ENCODE data around the gene DEFB131A. TPM values are rescaled to one million over a fixed set of nuclear protein-coding genes. Genes with fewer than 3 reads are reported as not detected.
"Not testable (repeated sequence)": the region's sequence is repeated elsewhere in the genome, so short reads cannot be mapped to it uniquely, and the experiment has no call there.

Gene DEFB131A
- total RNA-seq, 2 donors from 2014 or later = not detected

DNA sequence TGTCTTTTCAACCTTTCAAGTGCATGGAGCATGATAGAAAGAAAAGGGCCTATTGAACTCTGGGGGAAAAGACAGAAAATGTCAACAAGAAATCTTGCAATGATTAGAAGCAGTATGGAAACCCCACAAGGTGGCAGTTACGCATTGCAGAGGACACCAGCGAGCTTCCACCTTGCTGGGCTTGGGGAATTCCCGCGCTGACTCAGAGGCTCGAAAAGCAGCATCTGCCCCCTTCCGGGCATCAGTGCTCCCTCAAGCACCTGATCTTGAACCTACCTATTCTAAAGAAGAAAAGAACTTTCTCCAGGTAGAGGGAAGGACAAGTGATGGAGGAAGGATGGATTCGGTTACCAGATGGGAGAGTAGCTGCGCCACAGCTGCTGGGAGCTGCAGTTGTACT lies 35.3 kb downstream of the DEFB131A start:
- not testable (repeated sequence) for ATAC-seq (replicated peaks in 1 of 2); H3K36me3 Mint-ChIP-seq (ENCODE audit: insufficient read depth in 2 of 2); H3K27me3 Mint-ChIP-seq (ENCODE audit: low read depth); H3K27ac Mint-ChIP-seq; H3K4me1 Mint-ChIP-seq (ENCODE audit: low read depth); H3K4me3 Mint-ChIP-seq; H3K9me3 Mint-ChIP-seq
- DNase-seq = peak in 1 of 2 donors; percentile 27

DNA sequence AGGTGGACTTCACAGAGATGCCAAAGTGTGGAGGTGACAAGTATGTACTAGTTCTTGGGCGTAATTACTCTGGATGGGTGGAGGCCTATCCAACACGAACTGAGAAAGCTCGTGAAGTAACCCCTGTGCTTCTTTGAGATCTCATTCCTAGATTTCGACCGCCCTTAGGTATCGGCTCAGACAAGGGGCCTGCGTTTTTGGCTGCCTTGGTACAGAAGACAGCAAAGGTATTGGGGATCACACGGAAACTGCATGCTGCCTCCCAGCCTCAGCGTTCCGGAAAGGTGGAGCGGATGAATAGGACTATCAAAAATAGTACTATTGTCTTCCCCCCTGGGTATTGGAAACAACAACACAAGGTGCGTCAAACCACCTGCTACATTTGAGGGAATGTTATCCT lies 35.9 kb downstream of the DEFB131A start:
- not testable (repeated sequence) for H3K4me3 Mint-ChIP-seq; H3K27me3 Mint-ChIP-seq (ENCODE audit: low read depth); ATAC-seq (replicated peaks in 1 of 2); H3K36me3 Mint-ChIP-seq (ENCODE audit: insufficient read depth in 2 of 2); DNase-seq; H3K9me3 Mint-ChIP-seq; H3K27ac Mint-ChIP-seq; H3K4me1 Mint-ChIP-seq (ENCODE audit: low read depth)

DNA sequence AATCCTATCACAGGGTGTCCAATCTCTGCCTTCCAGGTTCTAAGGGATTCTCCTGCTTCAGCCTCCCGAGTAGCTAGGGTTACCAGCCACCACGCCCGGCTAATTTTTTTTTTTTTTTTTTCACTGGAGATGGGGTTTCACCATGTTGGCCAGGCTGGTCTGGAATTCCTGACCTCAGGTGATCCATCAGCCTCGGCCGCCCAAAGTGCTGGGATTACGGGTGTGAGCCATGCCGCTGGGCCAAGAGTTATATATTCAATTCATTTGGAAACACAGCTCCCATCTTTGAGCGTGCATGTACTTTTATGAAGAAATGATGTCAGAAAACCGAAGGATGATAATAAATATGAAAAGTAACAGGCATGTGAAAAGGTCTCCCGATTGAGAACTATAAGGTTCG lies 38.7 kb downstream of the DEFB131A start:
- not testable (repeated sequence) for ATAC-seq (replicated peaks in 1 of 2); H3K36me3 Mint-ChIP-seq (ENCODE audit: insufficient read depth in 2 of 2); H3K9me3 Mint-ChIP-seq; H3K27me3 Mint-ChIP-seq (ENCODE audit: low read depth); DNase-seq; H3K4me3 Mint-ChIP-seq; H3K4me1 Mint-ChIP-seq (ENCODE audit: low read depth); H3K27ac Mint-ChIP-seq

DNA sequence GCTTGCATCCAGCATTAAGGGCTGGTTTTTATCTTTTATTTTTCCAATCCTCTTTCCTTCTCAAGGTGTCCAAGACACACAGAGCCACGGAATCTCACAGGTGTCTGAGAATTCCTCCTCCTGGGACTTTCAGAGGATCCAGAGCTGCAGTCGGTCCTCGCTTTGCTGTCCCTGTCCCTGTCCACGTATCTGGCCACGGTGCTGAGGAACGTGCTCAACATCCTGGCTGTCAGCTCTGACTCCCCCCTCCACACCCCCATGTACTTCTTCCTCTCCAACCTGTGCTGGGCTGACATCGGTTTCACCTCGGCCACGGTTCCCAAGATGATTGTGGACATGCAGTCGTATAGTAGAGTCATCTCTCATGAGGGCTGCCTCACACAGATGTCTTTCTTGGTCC lies 39.5 kb downstream of the DEFB131A start:
- not testable (repeated sequence) for H3K36me3 Mint-ChIP-seq (ENCODE audit: insufficient read depth in 2 of 2); H3K9me3 Mint-ChIP-seq; ATAC-seq (replicated peaks in 1 of 2); DNase-seq; H3K4me1 Mint-ChIP-seq (ENCODE audit: low read depth); H3K27ac Mint-ChIP-seq; H3K27me3 Mint-ChIP-seq (ENCODE audit: low read depth); H3K4me3 Mint-ChIP-seq

DNA sequence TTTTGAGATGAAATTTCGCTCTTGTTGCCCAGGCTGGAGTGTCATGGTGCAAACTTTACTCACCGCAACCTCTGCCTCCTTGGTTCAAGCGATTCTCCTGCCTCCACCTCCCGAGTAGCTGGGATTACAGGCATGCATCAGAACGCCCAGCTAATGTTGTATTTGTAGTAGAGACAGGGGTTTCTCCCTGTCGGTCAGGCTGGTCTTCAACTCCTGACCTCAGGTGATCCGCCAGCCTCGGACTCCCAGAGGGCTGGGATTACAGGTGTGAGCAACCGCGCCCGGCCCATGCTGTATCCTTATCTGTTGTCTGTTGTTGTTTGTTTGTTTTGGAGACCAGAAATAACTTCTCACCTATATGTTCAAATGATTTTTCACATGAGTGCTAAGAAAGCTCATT lies 42.7 kb downstream of the DEFB131A start:
- not testable (repeated sequence) for ATAC-seq (replicated peaks in 1 of 2); H3K9me3 Mint-ChIP-seq; H3K4me1 Mint-ChIP-seq (ENCODE audit: low read depth); DNase-seq; H3K4me3 Mint-ChIP-seq; H3K36me3 Mint-ChIP-seq (ENCODE audit: insufficient read depth in 2 of 2); H3K27me3 Mint-ChIP-seq (ENCODE audit: low read depth); H3K27ac Mint-ChIP-seq

DNA sequence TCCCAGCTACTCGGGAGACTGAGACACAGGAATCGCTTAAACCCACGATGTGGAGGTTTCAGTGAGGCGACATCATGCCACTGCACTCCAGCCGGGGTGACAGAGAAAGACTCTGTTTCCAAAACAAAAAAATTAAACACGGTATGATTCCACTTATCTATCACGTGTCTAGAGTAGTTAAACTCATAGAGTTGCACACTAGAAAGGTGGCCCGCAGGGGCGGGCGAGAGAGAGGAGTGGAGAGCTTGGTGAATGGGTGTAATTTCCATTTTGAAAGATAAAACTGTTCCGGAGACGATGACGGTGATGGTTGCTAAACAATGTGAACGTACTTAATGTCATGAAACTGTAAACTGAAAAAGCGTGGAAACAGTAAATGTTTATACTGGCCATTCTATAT lies 44.6 kb downstream of the DEFB131A start:
- H3K4me1 Mint-ChIP-seq (ENCODE audit: low read depth); ATAC-seq (replicated peaks in 1 of 2); DNase-seq; H3K4me3 Mint-ChIP-seq; H3K36me3 Mint-ChIP-seq (ENCODE audit: insufficient read depth in 2 of 2); H3K9me3 Mint-ChIP-seq; H3K27ac Mint-ChIP-seq; H3K27me3 Mint-ChIP-seq (ENCODE audit: low read depth): not testable (repeated sequence)

DNA sequence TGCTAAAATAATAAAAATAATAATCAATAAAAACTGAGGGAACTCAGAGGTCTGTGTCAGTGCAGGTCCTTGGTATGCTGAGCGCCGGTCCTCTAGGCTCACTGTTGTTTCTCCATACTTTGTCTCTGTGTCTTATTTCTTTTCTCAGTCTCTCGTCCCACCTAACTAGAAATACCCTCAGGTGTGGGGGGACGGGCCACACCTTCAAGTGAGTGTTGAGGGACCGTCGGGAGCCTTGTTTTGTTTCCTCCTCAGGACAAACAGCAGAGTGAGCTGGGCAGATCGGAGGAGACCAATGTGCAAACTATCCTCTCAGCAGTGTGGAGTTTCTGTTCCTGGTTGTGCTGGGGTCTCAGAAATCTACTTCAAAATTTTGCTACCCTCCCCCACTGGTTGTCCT lies 46.3 kb downstream of the DEFB131A start:
- H3K9me3 Mint-ChIP-seq; H3K27ac Mint-ChIP-seq; H3K36me3 Mint-ChIP-seq (ENCODE audit: insufficient read depth in 2 of 2); H3K4me3 Mint-ChIP-seq; H3K27me3 Mint-ChIP-seq (ENCODE audit: low read depth); H3K4me1 Mint-ChIP-seq (ENCODE audit: low read depth); DNase-seq; ATAC-seq (replicated peaks in 1 of 2): not testable (repeated sequence)

DNA sequence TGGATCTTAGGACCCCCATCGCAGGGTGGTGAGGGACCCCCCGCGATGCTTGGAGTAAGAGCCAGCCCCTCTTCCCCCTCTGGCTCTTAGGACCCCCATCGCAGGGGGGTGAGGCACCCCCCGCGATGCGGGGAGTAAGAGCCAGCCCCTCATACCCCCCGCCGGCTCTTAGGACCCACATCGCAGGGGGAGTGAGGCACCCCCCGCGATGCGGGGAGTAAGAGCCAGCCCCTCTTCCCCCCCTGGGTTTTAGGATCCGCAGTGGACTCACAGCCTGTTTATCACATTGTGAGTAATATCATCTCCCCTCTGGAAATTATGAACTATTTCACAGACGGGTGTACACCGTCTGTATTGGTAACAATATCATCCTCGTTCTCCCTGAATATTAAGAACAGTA lies 46.8 kb downstream of the DEFB131A start:
- ATAC-seq (replicated peaks in 1 of 2); H3K27ac Mint-ChIP-seq: not testable (repeated sequence)

DNA sequence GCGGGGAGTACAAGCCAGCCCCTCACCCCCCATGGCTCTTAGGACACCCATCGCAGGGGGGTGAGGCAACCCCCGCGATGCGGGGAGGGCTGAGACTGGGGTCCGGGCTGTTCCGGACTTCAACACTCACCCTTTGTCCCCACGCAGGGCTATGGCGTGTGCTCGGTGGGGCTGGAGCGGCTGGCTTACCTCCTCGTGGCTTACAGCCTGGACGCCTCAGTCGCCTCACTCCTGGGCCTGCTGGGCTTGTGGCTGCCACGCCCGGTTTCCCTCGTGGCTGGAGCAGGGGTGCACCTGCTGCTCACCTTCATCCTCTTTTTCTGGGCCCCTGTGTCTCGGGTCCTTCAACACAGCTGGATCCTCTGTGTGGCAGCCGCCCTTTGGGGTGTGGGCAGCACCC lies 49.4 kb downstream of the DEFB131A start:
- not testable (repeated sequence) for H3K9me3 Mint-ChIP-seq, H3K4me3 Mint-ChIP-seq, DNase-seq

More for the DNA sequence above, 46.8 kb downstream of the DEFB131A start:
- DNase-seq; H3K4me1 Mint-ChIP-seq (ENCODE audit: low read depth); H3K9me3 Mint-ChIP-seq; H3K36me3 Mint-ChIP-seq (ENCODE audit: insufficient read depth in 2 of 2); H3K4me3 Mint-ChIP-seq; H3K27me3 Mint-ChIP-seq (ENCODE audit: low read depth): not testable (repeated sequence)

DNA sequence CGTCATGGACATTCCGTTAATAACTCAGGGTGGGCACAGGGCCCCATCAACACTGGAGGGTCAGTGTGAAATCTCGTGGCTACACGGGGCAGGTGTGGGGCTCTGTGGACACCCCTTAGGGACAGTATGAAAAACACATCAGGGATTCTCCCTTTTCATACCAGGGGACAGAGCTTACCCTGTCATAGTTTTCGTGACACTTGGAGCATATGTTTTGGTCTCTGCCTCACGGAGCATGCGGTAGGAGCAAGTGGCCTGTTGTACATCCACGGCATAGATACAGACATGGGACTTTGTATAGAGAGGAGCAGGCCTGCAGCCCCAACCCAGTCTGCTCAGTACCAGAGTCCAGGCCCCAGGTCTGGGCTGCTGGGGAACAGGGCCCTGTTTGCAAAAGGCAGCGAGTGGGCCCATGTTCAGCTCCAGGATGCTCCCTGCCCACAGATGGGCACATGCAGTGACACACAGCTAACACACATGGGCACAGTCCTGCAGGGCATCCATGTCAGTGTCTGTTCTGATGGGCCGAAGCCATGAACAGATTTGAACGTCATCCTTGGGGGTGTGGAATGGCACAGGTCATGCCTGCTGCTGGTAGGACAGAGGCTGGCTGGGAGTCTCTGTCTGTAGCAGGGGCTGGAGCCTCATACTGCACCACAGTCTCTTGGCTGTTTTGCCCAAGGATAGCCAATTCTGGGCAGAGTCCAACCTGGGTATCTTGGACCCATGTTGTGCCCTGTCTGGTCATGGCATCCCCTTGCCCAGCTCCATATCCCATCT lies 50.2 kb downstream of the DEFB131A start:
- H3K27me3 Mint-ChIP-seq (ENCODE audit: low read depth); H3K36me3 Mint-ChIP-seq (ENCODE audit: insufficient read depth in 2 of 2); H3K4me3 Mint-ChIP-seq; H3K4me1 Mint-ChIP-seq (ENCODE audit: low read depth); H3K9me3 Mint-ChIP-seq; H3K27ac Mint-ChIP-seq; DNase-seq; ATAC-seq (replicated peaks in 1 of 2): not testable (repeated sequence)

More for the DNA sequence above, 49.4 kb downstream of the DEFB131A start:
- H3K36me3 Mint-ChIP-seq (ENCODE audit: insufficient read depth in 2 of 2); ATAC-seq (replicated peaks in 1 of 2); H3K27ac Mint-ChIP-seq; H3K4me1 Mint-ChIP-seq (ENCODE audit: low read depth); H3K27me3 Mint-ChIP-seq (ENCODE audit: low read depth): not testable (repeated sequence)

DNA sequence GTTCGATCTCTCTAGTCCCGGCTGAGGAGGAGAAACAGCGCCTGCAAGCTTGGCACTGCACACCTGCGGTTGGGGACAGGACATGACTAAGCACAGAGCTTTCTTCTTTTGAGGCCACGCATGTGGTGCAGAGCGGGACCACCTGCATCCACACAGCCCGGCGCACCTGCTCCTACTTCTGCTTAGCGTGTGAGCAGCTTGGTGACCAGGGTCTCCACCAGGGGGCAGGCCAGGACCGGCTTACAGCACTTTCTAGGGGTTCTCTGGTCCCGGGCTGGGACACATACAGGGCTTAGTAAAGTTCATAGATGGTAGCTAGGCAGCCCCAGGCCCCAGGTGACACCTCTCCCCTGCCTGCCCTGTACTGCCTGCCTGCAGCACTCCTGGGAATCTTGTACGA lies 51.2 kb downstream of the DEFB131A start:
- not testable (repeated sequence) for H3K27me3 Mint-ChIP-seq (ENCODE audit: low read depth); H3K27ac Mint-ChIP-seq; H3K36me3 Mint-ChIP-seq (ENCODE audit: insufficient read depth in 2 of 2); H3K4me1 Mint-ChIP-seq (ENCODE audit: low read depth); ATAC-seq (replicated peaks in 1 of 2); H3K9me3 Mint-ChIP-seq; H3K4me3 Mint-ChIP-seq
- DNase-seq = peak; percentile 84

DNA sequence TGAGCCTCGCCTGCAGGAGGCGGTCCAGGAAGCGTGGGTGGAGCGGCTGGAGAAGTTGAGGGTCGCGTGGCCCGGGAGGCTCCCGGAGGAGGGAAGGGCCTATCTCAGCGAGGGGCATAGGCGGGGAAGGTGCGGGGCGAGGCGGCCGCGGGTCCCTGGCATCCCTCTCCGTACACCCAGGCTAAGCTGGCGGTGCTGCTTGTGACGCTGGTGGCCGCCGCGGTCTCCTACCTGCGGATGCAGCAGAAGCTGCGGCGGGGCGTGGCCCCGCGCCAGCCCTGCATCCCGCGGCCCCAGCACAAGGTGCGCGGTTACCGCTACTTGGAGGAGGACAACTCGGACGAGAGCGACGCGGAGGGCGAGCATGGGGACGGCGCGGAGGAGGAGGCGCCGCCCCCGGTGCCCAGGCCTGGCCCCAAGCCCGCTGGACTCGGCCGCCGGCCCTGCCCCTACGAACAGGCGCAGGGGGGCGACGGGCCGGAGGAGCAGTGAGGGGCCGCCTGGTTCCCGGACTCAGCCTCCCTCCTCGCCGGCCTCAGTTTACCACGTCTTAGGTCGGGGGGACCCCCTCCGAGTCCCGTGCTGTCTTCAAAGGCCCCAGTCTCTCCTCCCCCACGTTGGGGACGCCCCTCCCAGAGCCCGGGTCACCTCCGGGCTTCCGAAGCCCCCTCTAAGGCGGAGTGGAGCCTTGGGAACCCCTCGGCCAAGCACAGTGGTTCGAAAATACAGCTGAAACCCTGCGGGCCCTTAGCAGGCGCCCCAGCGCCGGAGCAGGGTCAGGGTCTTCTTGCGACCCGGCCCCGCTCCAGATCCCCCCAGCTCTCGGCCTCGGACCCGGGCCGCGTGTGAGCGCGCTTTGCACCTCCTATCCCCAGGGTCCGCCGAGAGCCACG lies 53.6 kb downstream of the DEFB131A start:
- H3K4me3 Mint-ChIP-seq = peak overlapping the region; percentile 41 to 61
- not testable (repeated sequence) for ATAC-seq (replicated peaks in 1 of 2); H3K36me3 Mint-ChIP-seq (ENCODE audit: insufficient read depth in 2 of 2); H3K4me1 Mint-ChIP-seq (ENCODE audit: low read depth); H3K27me3 Mint-ChIP-seq (ENCODE audit: low read depth); H3K9me3 Mint-ChIP-seq; H3K27ac Mint-ChIP-seq
- peak in 1 of 2 donors; percentile 11 for DNase-seq

DNA sequence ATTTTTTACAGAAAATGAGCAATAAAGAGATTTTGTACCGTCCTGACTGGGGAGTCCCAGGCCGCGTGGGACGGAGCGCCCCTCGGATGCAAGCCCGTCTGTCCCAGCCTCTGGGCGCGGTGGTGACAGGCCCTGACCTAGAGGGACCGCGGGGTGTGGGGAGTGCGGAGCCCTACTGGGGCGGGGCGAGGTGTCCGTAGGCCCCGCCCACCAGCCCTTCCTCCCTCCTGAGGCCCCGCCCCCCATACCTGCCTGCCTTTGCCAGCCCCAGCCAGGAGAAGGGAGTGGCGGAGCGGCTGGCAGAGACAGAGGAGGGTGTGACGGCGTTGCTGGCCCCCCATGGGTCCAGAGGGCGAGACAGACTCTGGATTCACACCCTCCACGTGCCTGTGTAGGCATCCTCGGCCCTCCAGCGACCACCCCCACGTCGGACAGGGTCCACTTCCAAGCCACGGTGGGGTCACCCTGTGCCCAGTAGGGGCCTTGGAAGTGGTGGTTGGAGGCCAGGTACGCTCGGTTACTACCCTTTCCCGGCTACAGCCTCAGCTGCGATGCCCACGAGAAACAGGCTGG lies 54.3 kb downstream of the DEFB131A start:
- peak overlapping the region; percentile 41 to 61 for H3K4me3 Mint-ChIP-seq
- H3K36me3 Mint-ChIP-seq (ENCODE audit: insufficient read depth in 2 of 2); DNase-seq; H3K4me1 Mint-ChIP-seq (ENCODE audit: low read depth); H3K27me3 Mint-ChIP-seq (ENCODE audit: low read depth); ATAC-seq (replicated peaks in 1 of 2); H3K9me3 Mint-ChIP-seq; H3K27ac Mint-ChIP-seq: not testable (repeated sequence)

Data from activated T-cell treated with anti-CD3 and anti-CD28 coated beads, Interleukin-2, amount 50 U/mL, for 72 hours (primary cell).